Astrocyte of the cerebellum (primary cell): ENCODE data around the gene LENG8.
A peak's percentile ranks its signal among the peaks of the same experiment; 100 is the strongest.

ENCODE experiments used
- DNase-seq: peaks from one replicate; pipeline ENCODE4 v3.0.0-alpha.2; 2011; ENCODE audit warnings: low read depth
- H3K4me3 ChIP-seq: 2 replicates; pipeline ENCODE4 v1.5.1; 2011; ENCODE audit warnings: mild to moderate bottlenecking, low read depth, low read length, moderate library complexity
- CTCF ChIP-seq: IDR thresholded peaks from 2 replicates; pipeline ENCODE4 v1.5.1; 2012; ENCODE audit warnings: low read length, low read depth, moderate library complexity, mild to moderate bottlenecking; ENCODE audit errors: missing control alignments
- in situ Hi-C: cut with HindIII; loops from 2 replicates; pipeline ENCODE4 v1.10.0; 2017; ENCODE audit warnings: low sequenced_read_pairs

LENG8 gene

GRCh38 chr19:54460230-54461005, 11.4 kb downstream of the LENG8 start:
- TF ChIP-seq CTCF, result no peak
- no peak for DNase-seq
- in situ Hi-C loops, result loop anchor here (25.0 kb wide), 1 partner anchor 1152 kb away; the partner anchor contains the start of genes ZNF524, ZNF784 and ZNF865
- no peak overlapping the region for H3K4me3 ChIP-seq

- no peak overlapping the region for H3K4me3 ChIP-seq
- TF ChIP-seq CTCF, result no peak
- DNase-seq, result no peak
- in situ Hi-C loops, result loop anchor here (25.0 kb wide), 1 partner anchor 1151 kb away; the partner anchor contains the start of genes ZNF524, ZNF784 and ZNF865
Measured at GRCh38 chr19:54461210-54461609, 12.2 kb downstream of the LENG8 start.

GRCh38 chr19:54461613-54462012, 12.6 kb downstream of the LENG8 start:
- in situ Hi-C loops, result loop anchor here (25.0 kb wide), 1 partner anchor 1151 kb away; the partner anchor contains the start of genes ZNF524, ZNF784 and ZNF865
- TF ChIP-seq CTCF, result no peak
- no peak for DNase-seq
- no peak overlapping the region for H3K4me3 ChIP-seq

- DNase-seq, result no peak
- H3K4me3 ChIP-seq, result peak overlapping the region; percentile 50
Measured at GRCh38 chr19:54462047-54462654, 13.2 kb downstream of the LENG8 start.

GRCh38 chr19:54462655-54463530, 13.9 kb downstream of the LENG8 start:
- H3K4me3 ChIP-seq, result peak overlapping the region; percentile 50
- in situ Hi-C loops, result loop anchor here (25.0 kb wide), 1 partner anchor 1149 kb away; the partner anchor contains the start of genes ZNF524, ZNF784 and ZNF865
- no peak for DNase-seq
- no peak for TF ChIP-seq CTCF

More at GRCh38 chr19:54462047-54462654, 13.2 kb downstream of the LENG8 start:
- no peak for TF ChIP-seq CTCF
- in situ Hi-C loops, result loop anchor here (25.0 kb wide), 1 partner anchor 1150 kb away; the partner anchor contains the start of genes ZNF524, ZNF784 and ZNF865
